ENCODE data around the gene FXYD5.

- TF ChIP-seq POLR2A (IDR thresholded peaks at IDR 0.05) = no peak
- no peak for TF ChIP-seq CTCF (IDR thresholded peaks at IDR 0.05 in 4 of 5, conservative IDR thresholded peaks at IDR 0.05 in 1 of 5)
These were observed 38.3 kb upstream of the FXYD5 start for GRCh38 chr19:35116072-35116801.
